Right lobe of liver (tissue), 6 donors: ENCODE measurements around the gene MYOT. TPM values are rescaled to one million over a fixed set of nuclear protein-coding genes. Genes with fewer than 3 reads are reported as not detected.

Experiments used
- ATAC-seq, 4 donors: fragments of 200-7000 bp; cut with Tn5 transposase; one replicate each; pipeline ENCODE4 v1.9.1; 2020; ENCODE audit warnings: mild to moderate bottlenecking in 4 of 4, moderate library complexity in 4 of 4
- DNase-seq, 3 donors: peaks; one replicate each; pipeline ENCODE4 v3.0.0-alpha.2; 2020
- H3K27ac ChIP-seq, 3 donors: fragments of 200-600 bp; one replicate each; pipeline ENCODE4 v1.8.0; 2022
- H3K27me3 ChIP-seq, 2 donors: fragments of 200-600 bp; one replicate each; pipeline ENCODE4 v1.8.0; 2022
- H3K36me3 ChIP-seq, 4 donors: fragments of 200-600 bp; sonication (generic) in 1 of 4; one replicate each; pipeline versions ENCODE4 v1.5.1 to v1.8.0; 2017 to 2022; ENCODE audit warnings: control low read depth in 1 of 4
- H3K4me1 ChIP-seq, 4 donors: fragments of 200-600 bp; sonication (generic) in 1 of 4; one replicate each; pipeline versions ENCODE4 v1.5.1 to v1.8.0; 2017 to 2022; ENCODE audit warnings: control low read depth in 1 of 4
- H3K4me3 ChIP-seq, 3 donors: fragments of 200-600 bp; one replicate each; pipeline ENCODE4 v1.8.0; 2022
- H3K9me3 ChIP-seq, 4 donors: fragments of 200-600 bp; sonication (generic) in 1 of 4; one replicate each; pipeline versions ENCODE4 v1.5.1 to v1.8.0; 2017 to 2022; ENCODE audit warnings: control low read depth in 1 of 4
- CTCF ChIP-seq, 4 donors: fragments of 200-600 bp in 3 of 4; fragments of 450-650 bp in 1 of 4; IDR thresholded peaks; one replicate each; pipeline versions ENCODE4 v1.5.1 to v1.8.0; 2016 to 2022; ENCODE audit warnings: antibody characterized with exemption in 4 of 4, mild to moderate bottlenecking in 2 of 4
- POLR2A ChIP-seq: fragments of 450-650 bp; IDR thresholded peaks from one replicate; pipeline ENCODE4 v1.6.1; 2017; ENCODE audit warnings: antibody characterized with exemption, mild to moderate bottlenecking
- WGBS: methylation state at CpG from one replicate; pipeline ENCODE4 v1.1.6; 2018; ENCODE audit warnings: low coverage, low lambda C conversion rate; ENCODE audit not compliant: insufficient coverage; ENCODE audit errors: missing lambda C conversion rate; 5-methylcytosine and 5-hydroxymethylcytosine counted together
- intact Hi-C, 2 donors: fragments of 100-400 bp; cut with DNase I; formaldehyde crosslinking; loops; one replicate each; pipeline versions ENCODE4 v1.11.2 to v1.14.1; 2022
- total RNA-seq, 6 experiments: library from RNA; depleted of rRNA in 2 of 6; stranded (reverse); fragments of >200 nt in 2 of 6; fragmentation: NEBNext Ultra II Directional in 3 of 6; extraction: Animal tissue kit (Norgen Biotek cat#: 25700) in 3 of 6; gene quantifications; one replicate each; pipeline versions ENCODE4 v1.1.0 to v1.2.4, GENCODE V29; 2016 to 2023
- donor health status: DM: no; HTN: yes; CAD: no.
- donor health status: DM: no; HTN: no; CAD: no.
- donor health status: DM: no; HTN: no; CAD: no.
- donor health status: DM: no; HTN: yes; CAD: no.
- donor health status: DM: no; HTN: yes; CAD: no.

MYOT gene
- total RNA-seq, 6 experiments from 2014 or later: 0.31 to 0.88 (median 0.53) TPM; not detected in 1

- no peak overlapping the region for H3K27ac ChIP-seq
- intact Hi-C loops: no loop called here
- no peak for TF ChIP-seq CTCF (IDR thresholded peaks at IDR 0.05)
- TF ChIP-seq POLR2A: no peak
- ATAC-seq (no peak), DNase-seq (no peak)
- no peaks in the 10 kb centered on the region for H3K4me1 ChIP-seq
- WGBS: 58% methylated on average over 1 of the region's 1 CpG
- H3K9me3 ChIP-seq: no peaks in the 10 kb centered on the region
- H3K4me3 ChIP-seq: no peak overlapping the region
- no peaks in the 10 kb centered on the region for H3K36me3 ChIP-seq
- H3K27me3 ChIP-seq: no peaks in the 10 kb centered on the region
Measured at GRCh38 chr5:137825165-137825564, 42.5 kb upstream of the MYOT start.

GRCh38 chr5:137826067-137826466 is 41.6 kb upstream of the MYOT start:
- TF ChIP-seq POLR2A: no peak
- TF ChIP-seq CTCF (IDR thresholded peaks at IDR 0.05): no peak
- intact Hi-C loops: no loop called here

GRCh38 chr5:137828180-137828579 is 39.5 kb upstream of the MYOT start:
- Histone ChIP-seq H3K27ac (no peak overlapping the region), H3K36me3 (no peaks in the 10 kb centered on the region), H3K4me1 (no peaks in the 10 kb centered on the region), H3K4me3 (no peak overlapping the region), H3K27me3 (no peaks in the 10 kb centered on the region), H3K9me3 (no peaks in the 10 kb centered on the region)
- 81% methylated on average over 3 of the region's 3 CpGs for WGBS
- TF ChIP-seq CTCF (IDR thresholded peaks at IDR 0.05) (no peak), POLR2A (no peak)
- DNase-seq: no peak
- intact Hi-C loops: no loop called here
- no peak for ATAC-seq

More at GRCh38 chr5:137826067-137826466, 41.6 kb upstream of the MYOT start:
- Histone ChIP-seq H3K4me3 (no peak overlapping the region), H3K27ac (no peak overlapping the region), H3K4me1 (no peaks in the 10 kb centered on the region), H3K9me3 (no peaks in the 10 kb centered on the region), H3K27me3 (no peaks in the 10 kb centered on the region), H3K36me3 (no peaks in the 10 kb centered on the region)
- ATAC-seq (no peak), DNase-seq (no peak)

GRCh38 chr5:137828664-137829063 is 39.0 kb upstream of the MYOT start:
- no peak for TF ChIP-seq POLR2A
- TF ChIP-seq CTCF (IDR thresholded peaks at IDR 0.05): no peak
- Histone ChIP-seq H3K36me3 (no peaks in the 10 kb centered on the region), H3K27ac (no peak overlapping the region), H3K4me1 (no peaks in the 10 kb centered on the region), H3K9me3 (no peaks in the 10 kb centered on the region), H3K4me3 (no peak overlapping the region), H3K27me3 (no peaks in the 10 kb centered on the region)
- 82% methylated on average over 1 of the region's 1 CpG for WGBS
- intact Hi-C loops: no loop called here
- no peak for DNase-seq
- ATAC-seq: no peak

- WGBS: 77% methylated on average over 2 of the region's 2 CpGs
- H3K4me3 ChIP-seq: no peak overlapping the region
- H3K36me3 ChIP-seq: no peaks in the 10 kb centered on the region
- H3K4me1 ChIP-seq: no peaks in the 10 kb centered on the region
- H3K27me3 ChIP-seq: no peaks in the 10 kb centered on the region
- no peak overlapping the region for H3K27ac ChIP-seq
- no peak for DNase-seq
- intact Hi-C loops: no loop called here
- ATAC-seq: no peak
- no peaks in the 10 kb centered on the region for H3K9me3 ChIP-seq
- TF ChIP-seq CTCF (IDR thresholded peaks at IDR 0.05) (no peak), POLR2A (no peak)
Measured at GRCh38 chr5:137831105-137831504, 36.6 kb upstream of the MYOT start.
